NCI-H748 (cell line): ENCODE results near the gene LAIR1.
"Not testable (repeated sequence)": the region's sequence is repeated elsewhere in the genome, so short reads cannot be mapped to it uniquely, and the experiment has no call there.

Experiments used
- DNase-seq: peaks from one replicate; lab custom pipeline; 2025; ENCODE audit not compliant: unreplicated experiment; lab: John Stamatoyannopoulos, UW

LAIR1 gene

GRCh38 chr19:54343868-54344267 is 20.9 kb downstream of the LAIR1 start:
- no peak for DNase-seq

GRCh38 chr19:54341295-54341694 is 23.4 kb downstream of the LAIR1 start:
- no peak for DNase-seq

GRCh38 chr19:54339646-54340358 is 24.9 kb downstream of the LAIR1 start:
- no peak for DNase-seq

GRCh38 chr19:54338521-54338920 is 26.2 kb downstream of the LAIR1 start:
- DNase-seq: no peak

- DNase-seq: no peak
These were observed 26.9 kb downstream of the LAIR1 start for GRCh38 chr19:54337858-54338230.

GRCh38 chr19:54336893-54337857 is 27.6 kb downstream of the LAIR1 start:
- no peak for DNase-seq

GRCh38 chr19:54335979-54336892 is 28.5 kb downstream of the LAIR1 start:
- DNase-seq: no peak

- DNase-seq: no peak
These were observed 29.6 kb downstream of the LAIR1 start for GRCh38 chr19:54335164-54335563.

- no peak for DNase-seq
These were observed 31.0 kb downstream of the LAIR1 start for GRCh38 chr19:54333586-54334298.

- no peak for DNase-seq
These were observed 32.6 kb downstream of the LAIR1 start for GRCh38 chr19:54332149-54332548.

- no peak for DNase-seq
These were observed 33.1 kb downstream of the LAIR1 start for GRCh38 chr19:54331626-54332025.

- no peak for DNase-seq
These were observed 35.1 kb downstream of the LAIR1 start for GRCh38 chr19:54329476-54330165.

GRCh38 chr19:54328781-54329180 is 36.0 kb downstream of the LAIR1 start:
- DNase-seq: not testable (repeated sequence)

- no peak for DNase-seq
These were observed 39.1 kb downstream of the LAIR1 start for GRCh38 chr19:54325631-54326030.

GRCh38 chr19:54325194-54325621 is 39.5 kb downstream of the LAIR1 start:
- peak; percentile 34 for DNase-seq

GRCh38 chr19:54324071-54324470 is 40.7 kb downstream of the LAIR1 start:
- DNase-seq: no peak

GRCh38 chr19:54322934-54323333 is 41.8 kb downstream of the LAIR1 start:
- DNase-seq: not testable (repeated sequence)

GRCh38 chr19:54322295-54322694 is 42.4 kb downstream of the LAIR1 start:
- DNase-seq: not testable (repeated sequence)

GRCh38 chr19:54319892-54320670 is 44.6 kb downstream of the LAIR1 start:
- DNase-seq: no peak
